ENCODE results near the gene CLRN1. TPM values are rescaled to one million over a fixed set of nuclear protein-coding genes. Genes with fewer than 3 reads are reported as not detected.

The CLRN1 gene
- total and polyA plus RNA-seq, 10 donors = not detected

- no peak overlapping the region for H3K4me3 ChIP-seq
- H3K9me3 ChIP-seq = no peaks in the 10 kb centered on the region
- peaks cover 0 to 9% (median 2%) of the 10 kb centered on the region in 6 donors for H3K4me1 ChIP-seq
- H3K27ac ChIP-seq = no peak overlapping the region
- no peaks in the 10 kb centered on the region for H3K36me3 ChIP-seq
- no peak for DNase-seq
- peaks cover 0 to 9% (median 0%) of the 10 kb centered on the region in 7 donors for H3K27me3 ChIP-seq (replicated peaks in 1 of 7)
- 53 to 77% (median 72%) methylated on average over 3 of the region's 3 CpGs for WGBS, 5 donors
- intact Hi-C loops (cut with DNase I; ENCODE audit: low total_unique reads) = no loop called here
- TF ChIP-seq POLR2AphosphoS5 (IDR thresholded peaks at IDR 0.05) (no peak), POLR2A (IDR thresholded peaks at IDR 0.05) (no peak)
- TF ChIP-seq, protein P1, sequence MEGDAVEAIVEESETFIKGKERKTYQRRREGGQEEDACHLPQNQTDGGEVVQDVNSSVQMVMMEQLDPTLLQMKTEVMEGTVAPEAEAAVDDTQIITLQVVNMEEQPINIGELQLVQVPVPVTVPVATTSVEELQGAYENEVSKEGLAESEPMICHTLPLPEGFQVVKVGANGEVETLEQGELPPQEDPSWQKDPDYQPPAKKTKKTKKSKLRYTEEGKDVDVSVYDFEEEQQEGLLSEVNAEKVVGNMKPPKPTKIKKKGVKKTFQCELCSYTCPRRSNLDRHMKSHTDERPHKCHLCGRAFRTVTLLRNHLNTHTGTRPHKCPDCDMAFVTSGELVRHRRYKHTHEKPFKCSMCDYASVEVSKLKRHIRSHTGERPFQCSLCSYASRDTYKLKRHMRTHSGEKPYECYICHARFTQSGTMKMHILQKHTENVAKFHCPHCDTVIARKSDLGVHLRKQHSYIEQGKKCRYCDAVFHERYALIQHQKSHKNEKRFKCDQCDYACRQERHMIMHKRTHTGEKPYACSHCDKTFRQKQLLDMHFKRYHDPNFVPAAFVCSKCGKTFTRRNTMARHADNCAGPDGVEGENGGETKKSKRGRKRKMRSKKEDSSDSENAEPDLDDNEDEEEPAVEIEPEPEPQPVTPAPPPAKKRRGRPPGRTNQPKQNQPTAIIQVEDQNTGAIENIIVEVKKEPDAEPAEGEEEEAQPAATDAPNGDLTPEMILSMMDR (IDR thresholded peaks at IDR 0.05 in 8 of 11, conservative IDR thresholded peaks at IDR 0.05 in 3 of 11) = no peak
Observed at GRCh38 chr3:150930839-150931238, 41.7 kb downstream of the CLRN1 start.

DNA sequence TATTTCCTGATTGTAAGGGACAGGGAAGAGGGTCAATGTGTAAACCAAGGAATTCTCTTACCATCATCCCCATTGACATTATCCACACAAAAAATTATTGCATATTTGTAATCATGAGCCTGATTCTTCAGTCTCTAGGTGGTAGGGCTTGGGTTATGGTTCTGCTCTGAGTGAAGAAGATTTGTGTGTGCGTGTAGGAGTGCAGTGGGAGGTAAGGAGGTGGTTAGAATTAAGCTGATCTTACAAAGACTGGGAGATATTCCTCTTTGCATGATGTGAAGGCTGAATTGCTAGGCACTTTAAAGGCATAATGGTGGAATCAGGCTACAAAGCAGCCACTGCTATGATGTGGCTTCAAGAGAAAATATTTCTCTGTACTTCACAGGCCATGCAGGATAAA is 44.3 kb downstream of the CLRN1 start:
- Histone ChIP-seq H3K4me1 (peaks cover 0 to 18% (median 8%) of the 10 kb centered on the region in 6 donors), H3K36me3 (no peaks in the 10 kb centered on the region), H3K9me3 (no peaks in the 10 kb centered on the region), H3K27me3 (replicated peaks in 1 of 7) (peaks cover 0 to 16% (median 0%) of the 10 kb centered on the region in 7 donors), H3K27ac (no peak overlapping the region), H3K4me3 (no peak overlapping the region)
- intact Hi-C loops (cut with DNase I; ENCODE audit: low total_unique reads) = no loop called here
- DNase-seq = no peak
- no peak for TF ChIP-seq POLR2A (IDR thresholded peaks at IDR 0.05)
- no peak for TF ChIP-seq POLR2AphosphoS5 (IDR thresholded peaks at IDR 0.05)
- TF ChIP-seq, protein P1 (IDR thresholded peaks at IDR 0.05 in 8 of 11, conservative IDR thresholded peaks at IDR 0.05 in 3 of 11) = no peak
- 85 to 96% (median 88%) methylated on average over 1 of the region's 1 CpG for WGBS, 5 donors

DNA sequence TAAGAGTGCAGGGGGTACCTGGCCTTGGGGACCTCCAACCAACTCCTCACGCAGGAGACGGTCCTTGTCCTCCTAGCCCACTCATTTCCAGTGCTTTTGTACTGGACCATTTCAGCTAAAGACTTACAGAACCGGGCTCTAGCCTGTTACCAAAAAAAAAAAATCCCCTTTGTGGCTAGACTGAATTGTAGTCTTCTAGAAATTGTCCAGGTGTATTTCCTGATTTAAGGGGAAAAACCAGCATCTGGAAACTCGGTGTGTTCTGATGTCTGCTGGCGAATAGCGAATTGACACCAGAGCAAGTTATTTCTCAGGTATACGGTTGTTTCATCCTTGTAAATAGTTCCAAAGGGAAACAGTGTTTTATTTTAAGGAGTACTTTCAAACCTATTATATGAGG is 46.2 kb downstream of the CLRN1 start:
- intact Hi-C loops (cut with DNase I; ENCODE audit: low total_unique reads) = no loop called here
- WGBS, 5 donors = 74 to 84% (median 76%) methylated on average over 7 of the region's 7 CpGs
- TF ChIP-seq, protein P1 (IDR thresholded peaks at IDR 0.05 in 8 of 11, conservative IDR thresholded peaks at IDR 0.05 in 3 of 11) = no peak
- TF ChIP-seq POLR2AphosphoS5 (IDR thresholded peaks at IDR 0.05) (no peak), POLR2A (IDR thresholded peaks at IDR 0.05) (no peak)
- Histone ChIP-seq H3K9me3 (no peaks in the 10 kb centered on the region), H3K27me3 (replicated peaks in 1 of 7) (peaks cover 0 to 14% (median 0%) of the 10 kb centered on the region in 7 donors), H3K4me3 (no peak overlapping the region), H3K4me1 (peaks cover 0 to 18% (median 8%) of the 10 kb centered on the region in 6 donors), H3K27ac (peak overlapping the region in 2 of 8 donors; percentile 40 to 64), H3K36me3 (no peaks in the 10 kb centered on the region)
- DNase-seq = no peak

DNA sequence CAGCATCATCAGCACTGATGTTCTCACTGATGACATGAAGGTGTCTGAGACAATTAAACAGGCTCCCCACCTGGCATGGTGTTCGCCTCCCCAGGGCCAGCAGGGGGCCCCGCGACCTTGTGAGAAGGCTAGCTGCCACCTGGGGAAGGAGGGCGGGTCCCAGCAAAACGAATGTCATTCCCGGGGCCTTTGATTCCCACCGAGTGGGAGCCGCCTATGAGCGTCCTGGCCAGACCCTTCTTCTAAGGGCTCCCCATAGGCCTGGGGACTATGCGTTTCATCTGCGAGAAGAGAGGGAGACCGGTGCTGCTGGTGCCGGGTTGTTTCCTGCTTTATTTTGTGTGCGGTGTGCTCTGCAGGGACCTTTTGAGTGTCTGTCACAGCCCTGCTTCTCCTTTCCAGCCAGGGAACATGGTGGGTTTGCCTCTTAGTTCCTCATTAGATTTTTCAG is 46.8 kb downstream of the CLRN1 start:
- Histone ChIP-seq H3K4me1 (peaks cover 0 to 18% (median 8%) of the 10 kb centered on the region in 6 donors), H3K36me3 (no peaks in the 10 kb centered on the region), H3K27ac (peak overlapping the region in 2 of 8 donors; percentile 40 to 64), H3K9me3 (no peaks in the 10 kb centered on the region), H3K27me3 (replicated peaks in 1 of 7) (peaks cover 0 to 13% (median 0%) of the 10 kb centered on the region in 7 donors), H3K4me3 (peak overlapping the region in 3 of 8 donors; percentile 2 to 55 (median 15))
- TF ChIP-seq, protein P1 (IDR thresholded peaks at IDR 0.05 in 8 of 11, conservative IDR thresholded peaks at IDR 0.05 in 3 of 11) = peak in 10 of 11 experiments; percentile 16 to 68 (median 47)
- TF ChIP-seq POLR2AphosphoS5 (IDR thresholded peaks at IDR 0.05) (peak in 1 of 3 donors; percentile 19), POLR2A (IDR thresholded peaks at IDR 0.05) (no peak)
- WGBS, 5 donors = 2 to 8% (median 4%) methylated on average over 14 of the region's 14 CpGs
- peak; percentile 85 for DNase-seq
- intact Hi-C loops (cut with DNase I; ENCODE audit: low total_unique reads) = no loop called here
